ENCODE data around the gene STRN. TPM values are rescaled to one million over a fixed set of nuclear protein-coding genes. Genes with fewer than 3 reads are reported as not detected.
"Not testable (repeated sequence)": the region's sequence is repeated elsewhere in the genome, so short reads cannot be mapped to it uniquely, and the experiment has no call there.

STRN gene
- total RNA-seq, 4 donors from 2014 or later = 24.8 to 38.4 (median 31.6) TPM

DNA sequence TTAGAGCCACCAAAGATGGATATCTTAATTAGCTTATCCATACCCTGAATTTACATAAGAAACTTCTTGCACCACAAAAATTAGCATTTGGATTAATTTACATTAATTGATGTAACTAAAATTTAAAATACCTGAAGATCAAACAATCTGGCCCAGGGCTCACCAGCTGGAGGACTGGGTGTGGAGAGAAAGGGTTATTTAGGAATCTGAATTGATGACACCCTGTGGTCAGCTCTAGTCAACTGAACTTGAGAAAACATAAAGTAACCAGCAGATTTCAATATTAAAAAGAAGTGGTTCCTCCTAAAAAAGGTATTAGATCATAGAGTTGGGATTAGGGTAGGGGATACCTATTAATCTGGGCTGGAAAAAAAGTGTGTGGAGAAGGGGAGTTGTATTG lies 122.5 kb downstream of the STRN start:
- no peak overlapping the region for H3K27ac ChIP-seq
- H3K36me3 ChIP-seq = peaks cover 0 to 48% (median 2%) of the 10 kb centered on the region in 3 donors
- intact Hi-C loops (cut with DNase I) = no loop called here
- TF ChIP-seq POLR2A (IDR thresholded peaks at IDR 0.05) = no peak
- no peaks in the 10 kb centered on the region for H3K4me1 ChIP-seq
- H3K4me3 ChIP-seq = no peak overlapping the region
- no peak for DNase-seq
- H3K9me3 ChIP-seq = no peaks in the 10 kb centered on the region
- H3K27me3 ChIP-seq = no peaks in the 10 kb centered on the region

DNA sequence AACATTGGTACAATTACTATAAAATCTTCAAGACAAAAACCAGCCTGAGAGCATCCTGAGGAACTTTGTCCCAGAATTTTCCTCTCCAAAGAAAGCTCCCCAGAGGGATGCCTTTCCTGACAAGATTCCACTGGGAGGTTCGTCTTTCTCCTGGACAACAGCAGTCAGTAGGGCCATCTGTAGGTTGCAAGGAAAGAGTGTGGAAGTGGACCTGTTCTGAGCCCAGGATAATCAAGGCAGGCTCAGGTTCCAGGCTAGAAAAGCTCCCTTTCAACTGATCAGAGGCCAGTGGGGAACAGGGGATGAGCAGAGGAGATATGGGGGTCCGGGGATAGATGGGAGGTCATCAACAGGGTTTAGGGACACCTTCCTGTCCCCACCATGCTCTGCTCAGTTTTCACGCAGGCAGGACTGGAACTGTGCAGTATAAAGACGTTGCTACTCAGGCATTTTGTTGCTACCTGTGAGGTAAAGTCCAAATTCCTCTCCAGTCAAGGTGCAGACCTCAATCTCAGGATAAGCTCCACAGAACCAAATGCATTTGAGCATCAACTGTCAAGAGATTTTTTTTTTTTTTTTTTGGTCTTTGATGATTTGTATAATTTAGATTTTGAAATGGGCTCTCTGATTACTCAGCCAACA lies 126.2 kb downstream of the STRN start:
- H3K27me3 ChIP-seq = no peaks in the 10 kb centered on the region
- H3K27ac ChIP-seq = no peak overlapping the region
- H3K9me3 ChIP-seq = no peaks in the 10 kb centered on the region
- WGBS, 2 donors = 83 to 84% methylated on average over 4 of the region's 4 CpGs
- H3K36me3 ChIP-seq = peaks cover 0 to 25% (median 0%) of the 10 kb centered on the region in 3 donors
- intact Hi-C loops (cut with DNase I) = no loop called here
- no peak overlapping the region for H3K4me3 ChIP-seq
- TF ChIP-seq POLR2A (IDR thresholded peaks at IDR 0.05) = no peak
- TF ChIP-seq, protein P1, sequence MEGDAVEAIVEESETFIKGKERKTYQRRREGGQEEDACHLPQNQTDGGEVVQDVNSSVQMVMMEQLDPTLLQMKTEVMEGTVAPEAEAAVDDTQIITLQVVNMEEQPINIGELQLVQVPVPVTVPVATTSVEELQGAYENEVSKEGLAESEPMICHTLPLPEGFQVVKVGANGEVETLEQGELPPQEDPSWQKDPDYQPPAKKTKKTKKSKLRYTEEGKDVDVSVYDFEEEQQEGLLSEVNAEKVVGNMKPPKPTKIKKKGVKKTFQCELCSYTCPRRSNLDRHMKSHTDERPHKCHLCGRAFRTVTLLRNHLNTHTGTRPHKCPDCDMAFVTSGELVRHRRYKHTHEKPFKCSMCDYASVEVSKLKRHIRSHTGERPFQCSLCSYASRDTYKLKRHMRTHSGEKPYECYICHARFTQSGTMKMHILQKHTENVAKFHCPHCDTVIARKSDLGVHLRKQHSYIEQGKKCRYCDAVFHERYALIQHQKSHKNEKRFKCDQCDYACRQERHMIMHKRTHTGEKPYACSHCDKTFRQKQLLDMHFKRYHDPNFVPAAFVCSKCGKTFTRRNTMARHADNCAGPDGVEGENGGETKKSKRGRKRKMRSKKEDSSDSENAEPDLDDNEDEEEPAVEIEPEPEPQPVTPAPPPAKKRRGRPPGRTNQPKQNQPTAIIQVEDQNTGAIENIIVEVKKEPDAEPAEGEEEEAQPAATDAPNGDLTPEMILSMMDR (IDR thresholded peaks at IDR 0.05) = no peak
- DNase-seq = no peak
- H3K4me1 ChIP-seq = no peaks in the 10 kb centered on the region

DNA sequence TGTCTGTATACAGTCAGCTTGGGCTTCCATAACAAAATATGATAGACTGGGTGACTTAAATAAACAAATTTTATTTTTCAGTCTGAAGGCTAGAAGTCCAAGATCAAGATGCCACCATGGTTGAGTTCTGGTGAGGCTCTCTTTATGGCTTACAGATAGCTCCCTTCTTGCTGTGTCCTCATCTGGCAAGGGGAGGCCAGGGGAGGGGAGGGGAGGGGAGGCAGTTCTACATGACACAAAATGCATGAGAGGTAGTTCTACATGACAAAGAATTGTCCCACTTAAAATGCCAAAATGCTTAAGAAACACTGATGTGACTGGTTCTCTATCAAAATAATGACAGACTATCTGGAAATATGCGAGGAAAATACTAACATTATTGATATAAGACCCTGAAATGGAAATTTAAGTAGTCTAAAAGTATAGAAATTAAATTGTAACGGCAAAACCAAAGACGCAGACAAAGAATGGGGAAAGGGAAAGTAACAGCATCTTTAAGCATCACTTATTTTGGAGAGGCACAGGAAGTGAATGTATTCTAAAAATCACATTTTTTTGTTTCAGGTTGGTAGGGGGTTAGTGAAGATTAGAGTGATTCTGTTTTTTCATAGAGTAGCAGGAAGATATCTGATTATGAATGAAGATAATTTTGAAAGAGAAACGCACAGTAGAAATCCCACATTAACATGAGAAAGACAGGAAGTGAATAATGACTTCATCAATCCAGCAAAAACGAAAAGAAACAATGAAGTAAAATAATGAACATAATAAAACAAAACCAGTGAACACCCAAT lies 131.4 kb downstream of the STRN start:
- TF ChIP-seq, protein P1 (IDR thresholded peaks at IDR 0.05) = no peak
- no peak for TF ChIP-seq POLR2A (IDR thresholded peaks at IDR 0.05)
- 36 to 45% methylated on average over 5 of the region's 5 CpGs for WGBS, 2 donors
- no peak for DNase-seq

DNA sequence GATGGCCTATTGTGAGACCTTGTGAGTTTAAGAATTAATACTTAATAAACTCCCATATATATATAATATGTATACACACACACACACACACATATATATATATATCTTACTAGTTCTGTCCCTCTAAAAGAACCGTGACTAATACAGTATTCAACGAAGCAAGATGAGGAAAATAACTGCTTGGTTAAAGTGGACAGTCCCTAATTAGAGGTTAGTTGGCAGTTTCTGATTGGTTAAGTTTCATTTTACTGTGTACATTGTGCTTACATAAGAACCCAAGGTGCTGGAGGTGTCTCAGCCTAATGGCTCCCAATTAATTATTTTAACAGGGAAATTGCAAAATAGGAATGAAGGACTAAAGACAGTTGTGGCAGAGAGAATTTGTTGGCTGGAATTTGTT lies 132.1 kb downstream of the STRN start:
- 69 to 74% methylated on average over 2 of the region's 2 CpGs for WGBS, 2 donors
- DNase-seq = no peak
- TF ChIP-seq, protein P1 (IDR thresholded peaks at IDR 0.05) = no peak
- TF ChIP-seq POLR2A (IDR thresholded peaks at IDR 0.05) = no peak

More for the DNA sequence above, 131.4 kb downstream of the STRN start:
- intact Hi-C loops (cut with DNase I) = no loop called here
- no peak overlapping the region for H3K4me3 ChIP-seq
- no peaks in the 10 kb centered on the region for H3K4me1 ChIP-seq
- H3K36me3 ChIP-seq = no peaks in the 10 kb centered on the region
- no peaks in the 10 kb centered on the region for H3K9me3 ChIP-seq
- H3K27ac ChIP-seq = no peak overlapping the region
- no peaks in the 10 kb centered on the region for H3K27me3 ChIP-seq

DNA sequence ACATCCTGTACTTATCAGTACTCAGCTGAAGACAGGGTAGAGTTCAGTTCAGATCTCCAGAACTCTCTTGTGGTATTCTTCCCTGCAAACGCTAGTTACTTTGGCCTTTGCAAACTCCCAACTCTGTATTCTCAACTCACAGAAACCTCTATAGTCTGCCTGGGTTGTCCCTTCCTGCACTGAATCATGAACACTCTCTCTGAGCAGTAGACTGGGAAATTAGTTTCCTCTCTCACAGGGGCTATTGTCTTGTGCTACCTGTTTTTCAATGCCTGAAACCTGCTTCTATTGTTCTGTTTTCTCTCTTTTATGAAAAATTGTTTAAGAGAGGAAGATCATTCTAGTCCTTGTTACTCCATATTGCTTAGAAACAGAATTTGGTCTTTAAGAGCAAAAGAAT lies 135.2 kb downstream of the STRN start:
- Histone ChIP-seq H3K9me3 (no peaks in the 10 kb centered on the region), H3K4me3 (no peak overlapping the region), H3K27me3 (no peaks in the 10 kb centered on the region), H3K36me3 (no peaks in the 10 kb centered on the region), H3K4me1 (no peaks in the 10 kb centered on the region), H3K27ac (no peak overlapping the region)
- intact Hi-C loops (cut with DNase I) = no loop called here
- 67 to 70% methylated on average over 1 of the region's 1 CpG for WGBS, 2 donors
- TF ChIP-seq POLR2A (IDR thresholded peaks at IDR 0.05) = no peak
- TF ChIP-seq, protein P1 (IDR thresholded peaks at IDR 0.05) = no peak
- DNase-seq = no peak

More for the DNA sequence above, 132.1 kb downstream of the STRN start:
- no peaks in the 10 kb centered on the region for H3K9me3 ChIP-seq
- H3K4me3 ChIP-seq = no peak overlapping the region
- no peaks in the 10 kb centered on the region for H3K27me3 ChIP-seq
- H3K27ac ChIP-seq = no peak overlapping the region
- H3K36me3 ChIP-seq = no peaks in the 10 kb centered on the region
- intact Hi-C loops (cut with DNase I) = no loop called here
- H3K4me1 ChIP-seq = no peaks in the 10 kb centered on the region

DNA sequence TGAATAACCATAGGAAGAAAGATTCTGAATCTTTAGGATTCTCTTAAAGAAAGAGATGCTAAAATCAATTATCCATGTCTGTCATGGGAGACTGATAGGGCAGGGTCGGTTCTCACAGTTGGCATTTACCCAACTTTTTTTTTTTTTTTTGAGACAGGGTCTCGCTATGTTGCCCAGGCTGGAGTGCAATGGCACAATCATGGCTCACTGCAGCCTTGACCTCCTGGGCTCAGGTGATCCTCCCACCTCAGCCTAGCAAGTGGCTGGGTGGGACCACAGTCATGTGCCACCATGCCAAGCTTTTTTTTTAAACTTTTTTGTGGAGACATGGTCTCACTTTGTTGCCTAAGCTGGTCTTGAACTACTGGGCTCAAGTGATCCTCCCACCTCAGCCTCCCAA lies 141.7 kb downstream of the STRN start:
- H3K4me1 ChIP-seq; H3K27me3 ChIP-seq; H3K27ac ChIP-seq; intact Hi-C loops (cut with DNase I); H3K9me3 ChIP-seq; DNase-seq; H3K4me3 ChIP-seq; H3K36me3 ChIP-seq: not testable (repeated sequence)
- 60 to 62% methylated on average over 2 of the region's 2 CpGs for WGBS, 2 donors

Data from esophagus squamous epithelium (tissue), 5 donors.